ENCODE measurements around the gene SCARB2. TPM values are rescaled to one million over a fixed set of nuclear protein-coding genes. Genes with fewer than 3 reads are reported as not detected.

SCARB2 gene
- total RNA-seq, 1 donor from 2014 or later, result 166 TPM

DNA sequence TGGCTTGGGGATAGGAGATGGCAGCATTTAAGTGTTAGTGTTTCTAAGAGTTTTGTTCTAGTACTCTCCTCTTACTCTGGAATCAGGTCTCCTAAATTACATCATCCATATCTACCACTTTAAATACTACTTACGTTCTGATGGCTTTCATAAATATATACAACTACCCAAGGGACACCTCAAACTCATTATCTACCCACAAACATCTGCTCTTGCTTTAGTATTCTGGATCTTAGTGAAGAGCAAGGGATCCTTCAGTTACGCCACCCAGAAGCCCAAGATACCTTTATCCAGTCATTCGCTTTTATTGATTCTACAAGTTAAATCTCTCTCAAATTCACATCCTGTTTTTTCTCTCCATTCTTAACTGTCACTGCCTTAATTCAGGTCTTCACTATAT lies 72.4 kb downstream of the SCARB2 start:
- no peaks in the 10 kb centered on the region for H3K27me3 ChIP-seq (ENCODE audit: low read depth)
- H3K27ac ChIP-seq, result no peak overlapping the region
- DNase-seq (no peak), ATAC-seq (no peak)
- no peak overlapping the region for H3K4me3 ChIP-seq
- intact Hi-C loops (cut with DNase I), result no loop called here
- peaks cover 73% of the 10 kb centered on the region for H3K36me3 ChIP-seq
- H3K9me3 ChIP-seq, result no peaks in the 10 kb centered on the region
- peaks cover 6% of the 10 kb centered on the region for H3K4me1 ChIP-seq
- TF ChIP-seq, protein P1, sequence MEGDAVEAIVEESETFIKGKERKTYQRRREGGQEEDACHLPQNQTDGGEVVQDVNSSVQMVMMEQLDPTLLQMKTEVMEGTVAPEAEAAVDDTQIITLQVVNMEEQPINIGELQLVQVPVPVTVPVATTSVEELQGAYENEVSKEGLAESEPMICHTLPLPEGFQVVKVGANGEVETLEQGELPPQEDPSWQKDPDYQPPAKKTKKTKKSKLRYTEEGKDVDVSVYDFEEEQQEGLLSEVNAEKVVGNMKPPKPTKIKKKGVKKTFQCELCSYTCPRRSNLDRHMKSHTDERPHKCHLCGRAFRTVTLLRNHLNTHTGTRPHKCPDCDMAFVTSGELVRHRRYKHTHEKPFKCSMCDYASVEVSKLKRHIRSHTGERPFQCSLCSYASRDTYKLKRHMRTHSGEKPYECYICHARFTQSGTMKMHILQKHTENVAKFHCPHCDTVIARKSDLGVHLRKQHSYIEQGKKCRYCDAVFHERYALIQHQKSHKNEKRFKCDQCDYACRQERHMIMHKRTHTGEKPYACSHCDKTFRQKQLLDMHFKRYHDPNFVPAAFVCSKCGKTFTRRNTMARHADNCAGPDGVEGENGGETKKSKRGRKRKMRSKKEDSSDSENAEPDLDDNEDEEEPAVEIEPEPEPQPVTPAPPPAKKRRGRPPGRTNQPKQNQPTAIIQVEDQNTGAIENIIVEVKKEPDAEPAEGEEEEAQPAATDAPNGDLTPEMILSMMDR (IDR thresholded peaks at IDR 0.05), result no peak

DNA sequence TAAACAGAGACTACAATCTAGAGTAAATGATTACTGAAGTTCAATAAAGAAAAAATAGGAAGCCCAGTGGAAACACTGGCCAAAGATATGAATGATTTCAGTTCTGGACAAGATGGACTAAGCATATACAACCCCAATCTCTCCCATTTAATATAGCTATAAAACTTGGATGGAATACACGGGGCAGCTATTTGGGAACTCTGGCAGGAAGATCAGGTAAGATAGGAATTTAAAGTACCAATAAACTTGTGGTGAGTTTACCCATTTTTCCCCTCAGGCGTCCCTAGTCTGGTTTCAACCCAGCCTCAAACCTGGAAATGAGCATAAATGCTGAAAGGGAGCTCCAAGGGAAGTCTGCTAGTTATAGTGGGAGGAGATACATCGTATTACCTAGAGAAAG lies 85.9 kb downstream of the SCARB2 start:
- ATAC-seq (no peak), DNase-seq (no peak)
- Histone ChIP-seq H3K27ac (no peak overlapping the region), H3K36me3 (peaks cover 63% of the 10 kb centered on the region), H3K27me3 (ENCODE audit: low read depth) (no peaks in the 10 kb centered on the region), H3K4me3 (no peak overlapping the region), H3K4me1 (no peaks in the 10 kb centered on the region), H3K9me3 (no peaks in the 10 kb centered on the region)
- intact Hi-C loops (cut with DNase I), result no loop called here
- TF ChIP-seq, protein P1 (IDR thresholded peaks at IDR 0.05), result no peak

DNA sequence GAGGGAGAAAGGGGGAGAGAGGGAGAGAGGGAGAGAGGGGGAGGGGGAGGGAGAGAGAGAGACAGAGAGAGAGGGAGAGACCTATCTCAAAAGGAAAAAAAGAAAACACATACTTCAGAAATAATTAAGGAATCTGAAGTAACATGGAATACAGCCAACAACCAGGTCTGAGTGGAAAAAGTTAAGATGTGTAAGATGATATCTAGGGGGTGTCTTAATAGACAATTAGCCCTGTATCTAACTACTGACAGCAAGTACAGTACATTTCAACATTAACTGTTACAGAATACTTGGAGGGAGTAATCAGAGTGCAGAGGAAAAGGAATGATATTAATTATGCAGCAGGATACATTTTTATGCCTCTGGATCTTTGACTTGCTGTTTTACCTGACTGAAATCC lies 87.8 kb downstream of the SCARB2 start:
- Histone ChIP-seq H3K4me3 (no peak overlapping the region), H3K36me3 (peaks cover 68% of the 10 kb centered on the region), H3K27me3 (ENCODE audit: low read depth) (no peaks in the 10 kb centered on the region), H3K4me1 (no peaks in the 10 kb centered on the region), H3K27ac (no peak overlapping the region), H3K9me3 (no peaks in the 10 kb centered on the region)
- intact Hi-C loops (cut with DNase I), result no loop called here
- ATAC-seq (no peak), DNase-seq (no peak)
- TF ChIP-seq, protein P1 (IDR thresholded peaks at IDR 0.05), result no peak

DNA sequence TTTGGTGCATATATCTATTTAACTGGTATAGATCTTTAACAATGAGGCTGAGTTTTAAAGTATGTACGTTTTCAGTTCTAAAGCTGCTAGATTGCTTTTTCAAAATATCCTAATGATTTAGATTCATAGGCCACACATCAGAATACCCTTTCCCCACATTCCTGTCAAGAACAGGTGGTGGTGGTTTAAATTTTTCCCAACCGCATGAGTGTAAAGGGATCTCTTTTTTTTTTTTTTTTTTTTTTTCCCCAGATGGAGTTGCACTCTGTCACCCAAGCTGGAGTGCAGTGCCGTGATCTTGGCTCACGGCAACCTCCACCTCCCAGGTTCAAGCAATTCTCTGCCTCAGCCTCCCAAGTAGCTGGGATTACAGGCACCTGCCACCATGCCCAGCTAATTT lies 93.4 kb downstream of the SCARB2 start:
- H3K9me3 ChIP-seq, result no peaks in the 10 kb centered on the region
- H3K27me3 ChIP-seq (ENCODE audit: low read depth), result no peaks in the 10 kb centered on the region
- H3K4me1 ChIP-seq, result no peaks in the 10 kb centered on the region
- DNase-seq (no peak), ATAC-seq (no peak)
- no peak overlapping the region for H3K4me3 ChIP-seq
- intact Hi-C loops (cut with DNase I), result no loop called here
- TF ChIP-seq, protein P1 (IDR thresholded peaks at IDR 0.05), result no peak
- H3K27ac ChIP-seq, result no peak overlapping the region
- peaks cover 95% of the 10 kb centered on the region for H3K36me3 ChIP-seq

- ATAC-seq (no peak), DNase-seq (no peak)
- H3K27me3 ChIP-seq (ENCODE audit: low read depth), result no peaks in the 10 kb centered on the region
- intact Hi-C loops (cut with DNase I), result no loop called here
- H3K9me3 ChIP-seq, result no peaks in the 10 kb centered on the region
- no peaks in the 10 kb centered on the region for H3K4me1 ChIP-seq
- TF ChIP-seq, protein P1 (IDR thresholded peaks at IDR 0.05), result no peak
- H3K27ac ChIP-seq, result no peak overlapping the region
- peaks cover 97% of the 10 kb centered on the region for H3K36me3 ChIP-seq
- H3K4me3 ChIP-seq, result no peak overlapping the region
Observed at GRCh38 chr4:76117536-76117935, 96.1 kb downstream of the SCARB2 start.

GRCh38 chr4:76116821-76117220 lies 96.8 kb downstream of the SCARB2 start:
- Histone ChIP-seq H3K27me3 (ENCODE audit: low read depth) (no peaks in the 10 kb centered on the region), H3K36me3 (peaks cover 90% of the 10 kb centered on the region), H3K9me3 (no peaks in the 10 kb centered on the region), H3K4me1 (no peaks in the 10 kb centered on the region), H3K27ac (no peak overlapping the region), H3K4me3 (no peak overlapping the region)
- DNase-seq, result no peak
- no peak for ATAC-seq
- intact Hi-C loops (cut with DNase I), result no loop called here
- TF ChIP-seq, protein P1 (IDR thresholded peaks at IDR 0.05), result no peak
